Panc1 (cell line): ENCODE data around the gene IQSEC1. TPM values are rescaled to one million over a fixed set of nuclear protein-coding genes. Genes with fewer than 3 reads are reported as not detected.

Experiments
- ATAC-seq: fragments of 200-7000 bp; cut with Tn5 transposase; 2 replicates; pipeline ENCODE4 v1.9.1; 2020; ENCODE audit warnings: mild to moderate bottlenecking, moderate library complexity
- BruUV-seq: library from RNA; stranded (reverse); fragments of 400-500 nt; replicated peaks from 2 replicates; lab custom pipeline; 2021; lab: Mats Ljungman, UMichigan
- CTCF ChIA-PET: fragments of 300-600 bp; sonication (Branson Sonifier 250); formaldehyde crosslinking; loops from one replicate; lab custom pipeline; 2022; ENCODE audit warnings: antibody characterized with exemption; lab: Charles Lee
- POLR2A ChIA-PET: fragments of 300-600 bp; sonication (Branson Sonifier 250); formaldehyde crosslinking; loops from one replicate; lab custom pipeline; 2022; ENCODE audit warnings: antibody characterized with exemption; lab: Charles Lee
- DNase-seq: peaks from one replicate; pipeline ENCODE4 v3.0.0-alpha.2; 2010; ENCODE audit warnings: low read depth, low spot score
- H3K27ac ChIP-seq: 2 replicates; pipeline ENCODE4 v1.5.1; 2011; ENCODE audit warnings: mild to moderate bottlenecking, low read length, inconsistent platforms
- H3K27me3 ChIP-seq: fragments of 200-500 bp; sonication (Bioruptor generic); 2 replicates; pipeline ENCODE4 v1.6.0; 2014; ENCODE audit warnings: low read length, inconsistent platforms; ENCODE audit not compliant: control insufficient read depth, insufficient read depth
- H3K36me3 ChIP-seq: fragments of 200-500 bp; sonication (Bioruptor generic); 2 replicates; pipeline ENCODE4 v1.5.1; 2014; ENCODE audit warnings: inconsistent platforms, mild to moderate bottlenecking, low read length, moderate library complexity; ENCODE audit not compliant: control insufficient read depth, insufficient read depth
- H3K4me1 ChIP-seq: 2 replicates; pipeline ENCODE4 v1.5.1; 2011; ENCODE audit warnings: inconsistent platforms, mild to moderate bottlenecking, low read length, moderate library complexity; ENCODE audit not compliant: control insufficient read depth, insufficient read depth
- H3K4me3 ChIP-seq, 2 experiments: 2 replicates each; pipeline ENCODE4 v1.5.1; 2011 to 2012; ENCODE audit warnings: low read depth in 2 of 2, low read length in 2 of 2, mild to moderate bottlenecking in 2 of 2, inconsistent platforms in 1 of 2, moderate library complexity in 1 of 2
- H3K9me3 ChIP-seq: fragments of 200-500 bp; sonication (Bioruptor generic); 2 replicates; pipeline ENCODE4 v1.5.1; 2014; ENCODE audit warnings: low read depth, mild to moderate bottlenecking, inconsistent platforms, low read length, moderate library complexity; ENCODE audit not compliant: control insufficient read depth, insufficient read depth
- CTCF ChIP-seq: fragments of 450-650 bp; IDR thresholded peaks from 2 replicates; pipeline ENCODE4 v1.5.1; 2017; ENCODE audit warnings: mild to moderate bottlenecking
- POLR2AphosphoS5 ChIP-seq: IDR thresholded peaks from 2 replicates; pipeline ENCODE4 v1.6.1; 2012; ENCODE audit warnings: mild to moderate bottlenecking, low read depth, low read length, moderate library complexity
- SIN3A ChIP-seq: IDR thresholded peaks from 2 replicates; pipeline ENCODE4 v1.6.1; 2012; ENCODE audit warnings: low read depth, mild to moderate bottlenecking, low read length, moderate library complexity, borderline replicate concordance; ENCODE audit not compliant: insufficient read depth
- TCF7L2 ChIP-seq: IDR thresholded peaks from 2 replicates; pipeline ENCODE4 v1.6.1; 2011; ENCODE audit warnings: mild to moderate bottlenecking, low read depth, low read length, inconsistent platforms
- in situ Hi-C: cut with HindIII; loops from 2 replicates; pipeline ENCODE4 v1.10.0; 2016; ENCODE audit warnings: low sequenced_read_pairs, low pct_unique_long_range_greater_than_20kb
- intact Hi-C: fragments of 100-400 bp; cut with micrococcal nuclease; formaldehyde crosslinking; loops from one replicate; pipeline ENCODE4 v1.10.0; 2022; ENCODE audit not compliant: unreplicated experiment
- total RNA-seq: library from RNA; stranded (reverse); gene quantifications from one replicate; pipeline ENCODE4 v1.2.1, GENCODE V29; 2021; ENCODE audit not compliant: unreplicated experiment
- TF ChIP-seq, protein P1 (sequence below), 2 experiments: IDR thresholded peaks; 2 replicates each; pipeline ENCODE4 v1.6.1; 2011 to 2012; ENCODE audit warnings: low read depth in 2 of 2, control low read depth in 1 of 2, low read length in 1 of 2, mild to moderate bottlenecking in 1 of 2, moderate library complexity in 1 of 2; ENCODE audit not compliant: insufficient read depth in 1 of 2

IQSEC1 gene
- total RNA-seq, 1 experiment from 2014 or later = 28.4 TPM

GRCh38 chr3:12939137-12939536 is 134.1 kb downstream of the IQSEC1 start:
- BruUV-seq = no TSS peak
- ChIA-PET POLR2A (no interaction called here), CTCF (no interaction called here)
- ATAC-seq = no peak
- Histone ChIP-seq H3K27me3 (no peaks in the 10 kb centered on the region), H3K4me1 (no peaks in the 10 kb centered on the region), H3K4me3 (no peak overlapping the region), H3K36me3 (no peaks in the 10 kb centered on the region), H3K9me3 (no peaks in the 10 kb centered on the region), H3K27ac (no peak overlapping the region)
- no peak for DNase-seq
- in situ Hi-C loops (no loop called here), intact Hi-C loops (no loop called here)
- no peak for TF ChIP-seq POLR2AphosphoS5

DNA sequence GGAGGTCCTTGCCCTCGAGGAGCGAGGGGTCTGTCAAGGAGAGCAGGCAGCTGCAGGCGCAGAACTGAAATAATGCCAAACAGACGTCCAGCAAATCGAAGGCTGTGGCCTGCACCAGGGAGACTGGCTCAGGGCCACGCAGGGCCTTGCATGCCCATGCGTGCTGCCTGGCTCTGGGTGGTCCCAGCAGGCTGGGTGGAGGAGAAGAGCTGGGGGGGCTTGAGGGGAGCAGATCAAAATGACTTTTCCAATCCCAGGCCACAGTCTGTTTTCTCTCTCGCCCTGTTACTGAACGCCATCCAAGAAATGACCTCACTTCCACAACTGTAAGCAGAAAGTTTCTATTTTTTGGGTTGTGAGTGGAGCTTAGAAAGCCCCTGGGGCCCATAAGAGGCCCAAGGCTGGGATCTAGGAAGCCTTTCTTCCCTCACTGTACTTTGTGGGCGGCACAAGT is 134.9 kb downstream of the IQSEC1 start:
- Histone ChIP-seq H3K4me1 (no peaks in the 10 kb centered on the region), H3K4me3 (no peak overlapping the region), H3K36me3 (no peaks in the 10 kb centered on the region), H3K9me3 (no peaks in the 10 kb centered on the region), H3K27me3 (no peaks in the 10 kb centered on the region), H3K27ac (no peak overlapping the region)
- ATAC-seq = no peak
- intact Hi-C loops = no loop called here
- no TSS peak for BruUV-seq
- ChIA-PET CTCF (no interaction called here), POLR2A (no interaction called here)
- TF ChIP-seq TCF7L2 = no peak
- TF ChIP-seq, protein P1, sequence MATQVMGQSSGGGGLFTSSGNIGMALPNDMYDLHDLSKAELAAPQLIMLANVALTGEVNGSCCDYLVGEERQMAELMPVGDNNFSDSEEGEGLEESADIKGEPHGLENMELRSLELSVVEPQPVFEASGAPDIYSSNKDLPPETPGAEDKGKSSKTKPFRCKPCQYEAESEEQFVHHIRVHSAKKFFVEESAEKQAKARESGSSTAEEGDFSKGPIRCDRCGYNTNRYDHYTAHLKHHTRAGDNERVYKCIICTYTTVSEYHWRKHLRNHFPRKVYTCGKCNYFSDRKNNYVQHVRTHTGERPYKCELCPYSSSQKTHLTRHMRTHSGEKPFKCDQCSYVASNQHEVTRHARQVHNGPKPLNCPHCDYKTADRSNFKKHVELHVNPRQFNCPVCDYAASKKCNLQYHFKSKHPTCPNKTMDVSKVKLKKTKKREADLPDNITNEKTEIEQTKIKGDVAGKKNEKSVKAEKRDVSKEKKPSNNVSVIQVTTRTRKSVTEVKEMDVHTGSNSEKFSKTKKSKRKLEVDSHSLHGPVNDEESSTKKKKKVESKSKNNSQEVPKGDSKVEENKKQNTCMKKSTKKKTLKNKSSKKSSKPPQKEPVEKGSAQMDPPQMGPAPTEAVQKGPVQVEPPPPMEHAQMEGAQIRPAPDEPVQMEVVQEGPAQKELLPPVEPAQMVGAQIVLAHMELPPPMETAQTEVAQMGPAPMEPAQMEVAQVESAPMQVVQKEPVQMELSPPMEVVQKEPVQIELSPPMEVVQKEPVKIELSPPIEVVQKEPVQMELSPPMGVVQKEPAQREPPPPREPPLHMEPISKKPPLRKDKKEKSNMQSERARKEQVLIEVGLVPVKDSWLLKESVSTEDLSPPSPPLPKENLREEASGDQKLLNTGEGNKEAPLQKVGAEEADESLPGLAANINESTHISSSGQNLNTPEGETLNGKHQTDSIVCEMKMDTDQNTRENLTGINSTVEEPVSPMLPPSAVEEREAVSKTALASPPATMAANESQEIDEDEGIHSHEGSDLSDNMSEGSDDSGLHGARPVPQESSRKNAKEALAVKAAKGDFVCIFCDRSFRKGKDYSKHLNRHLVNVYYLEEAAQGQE (IDR thresholded peaks at IDR 0.05; ENCODE audit: insufficient read depth in 1 of 2, low read depth in 2 of 2, low read length in 1 of 2) = no peak
- in situ Hi-C loops = no loop called here
- no peak for DNase-seq

- H3K4me3 ChIP-seq = no peak overlapping the region
- intact Hi-C loops = no loop called here
- H3K36me3 ChIP-seq = no peaks in the 10 kb centered on the region
- no peak for TF ChIP-seq CTCF
- TF ChIP-seq, protein P1 (IDR thresholded peaks at IDR 0.05; ENCODE audit: insufficient read depth in 1 of 2, low read depth in 2 of 2, low read length in 1 of 2) = no peak
- TF ChIP-seq TCF7L2 = no peak
- no peak for TF ChIP-seq SIN3A
- no peak for TF ChIP-seq POLR2AphosphoS5
- H3K27ac ChIP-seq = no peak overlapping the region
- H3K4me1 ChIP-seq = no peaks in the 10 kb centered on the region
- ATAC-seq (no peak), DNase-seq (no peak)
- CTCF ChIA-PET = no interaction called here
- no peaks in the 10 kb centered on the region for H3K9me3 ChIP-seq
- no peaks in the 10 kb centered on the region for H3K27me3 ChIP-seq
- BruUV-seq = no TSS peak
- POLR2A ChIA-PET = no interaction called here
- in situ Hi-C loops = no loop called here
Observed at GRCh38 chr3:12935861-12936830, 137.1 kb downstream of the IQSEC1 start.
